Endothelial cell of umbilical vein (primary cell): ENCODE results near the gene GMCL1.

Experiments used
- EZH2 ChIP-seq: IDR thresholded peaks from 2 replicates; pipeline ENCODE4 v1.6.1; 2012; ENCODE audit warnings: borderline replicate concordance, low read depth, mild to moderate bottlenecking, moderate library complexity, low read length, inconsistent platforms; ENCODE audit not compliant: severe bottlenecking
- POLR2AphosphoS5 ChIP-seq: IDR thresholded peaks from 2 replicates; pipeline ENCODE4 v1.6.1; 2012; ENCODE audit warnings: low read depth, mild to moderate bottlenecking, control low read depth, low read length, moderate library complexity; ENCODE audit not compliant: insufficient read depth
- TF ChIP-seq, protein P1 (sequence below), 2 donors: IDR thresholded peaks; 1 replicate in 1 of 2; 2 replicates in 1 of 2; pipeline ENCODE4 v1.5.1; 2011; ENCODE audit warnings: low read length in 2 of 2, mild to moderate bottlenecking in 2 of 2, moderate library complexity in 2 of 2, control low read depth in 1 of 2, inconsistent platforms in 1 of 2, low read depth in 1 of 2; ENCODE audit not compliant: insufficient read depth in 1 of 2; ENCODE audit errors: extremely low read depth in 1 of 2

- TF ChIP-seq, protein P1, sequence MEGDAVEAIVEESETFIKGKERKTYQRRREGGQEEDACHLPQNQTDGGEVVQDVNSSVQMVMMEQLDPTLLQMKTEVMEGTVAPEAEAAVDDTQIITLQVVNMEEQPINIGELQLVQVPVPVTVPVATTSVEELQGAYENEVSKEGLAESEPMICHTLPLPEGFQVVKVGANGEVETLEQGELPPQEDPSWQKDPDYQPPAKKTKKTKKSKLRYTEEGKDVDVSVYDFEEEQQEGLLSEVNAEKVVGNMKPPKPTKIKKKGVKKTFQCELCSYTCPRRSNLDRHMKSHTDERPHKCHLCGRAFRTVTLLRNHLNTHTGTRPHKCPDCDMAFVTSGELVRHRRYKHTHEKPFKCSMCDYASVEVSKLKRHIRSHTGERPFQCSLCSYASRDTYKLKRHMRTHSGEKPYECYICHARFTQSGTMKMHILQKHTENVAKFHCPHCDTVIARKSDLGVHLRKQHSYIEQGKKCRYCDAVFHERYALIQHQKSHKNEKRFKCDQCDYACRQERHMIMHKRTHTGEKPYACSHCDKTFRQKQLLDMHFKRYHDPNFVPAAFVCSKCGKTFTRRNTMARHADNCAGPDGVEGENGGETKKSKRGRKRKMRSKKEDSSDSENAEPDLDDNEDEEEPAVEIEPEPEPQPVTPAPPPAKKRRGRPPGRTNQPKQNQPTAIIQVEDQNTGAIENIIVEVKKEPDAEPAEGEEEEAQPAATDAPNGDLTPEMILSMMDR (IDR thresholded peaks at IDR 0.05; ENCODE audit: extremely low read depth in 1 of 2, insufficient read depth in 1 of 2, low read depth in 1 of 2, low read length in 2 of 2): no peak
- no peak for TF ChIP-seq EZH2
- TF ChIP-seq POLR2AphosphoS5: no peak
Measured at GRCh38 chr2:69786052-69786560, 43.4 kb upstream of the GMCL1 start.
